Endothelial cell of umbilical vein (primary cell): ENCODE measurements around the gene PDE7B. TPM values are rescaled to one million over a fixed set of nuclear protein-coding genes. Genes with fewer than 3 reads are reported as not detected.

Source experiments
- BruUV-seq: library from RNA; stranded (reverse); fragments of 400-500 nt; replicated peaks from 2 replicates; lab custom pipeline; 2021; lab: Mats Ljungman, UMichigan
- CTCF ChIA-PET: fragments of 300-600, 350-600 bp; sonication (Branson Sonifier 250); formaldehyde crosslinking; loops from one replicate; lab custom pipeline; 2021; ENCODE audit warnings: antibody characterized with exemption, inconsistent platforms; lab: Charles Lee
- POLR2A ChIA-PET: fragments of 300-600, 350-600 bp; sonication (Branson Sonifier 250); formaldehyde crosslinking; loops from one replicate; lab custom pipeline; 2021; ENCODE audit warnings: antibody characterized with exemption, inconsistent platforms; lab: Charles Lee
- DNase-seq: peaks from one replicate; pipeline ENCODE4 v3.0.0-alpha.2; 2011; ENCODE audit warnings: low read depth, low spot score
- FAIRE-seq: peaks from 2 replicates; lab custom pipeline; 2011; peaks lifted over from hg19 to GRCh38; lab: Jason Lieb, UNC
- H2AFZ ChIP-seq: 2 replicates; pipeline ENCODE4 v1.6.0; 2012; ENCODE audit warnings: low read depth, low read length, control low read depth, inconsistent platforms
- H3K27ac ChIP-seq: 2 replicates; pipeline ENCODE4 v1.5.1; 2011; ENCODE audit warnings: low read depth, mild to moderate bottlenecking, control low read depth, low read length, moderate library complexity; ENCODE audit not compliant: insufficient read depth
- H3K27me3 ChIP-seq, 2 experiments: 2 replicates each; pipeline versions ENCODE4 v1.6.0 to v1.6.1; 2011; ENCODE audit warnings: low read length in 2 of 2, mixed read lengths in 1 of 2; ENCODE audit not compliant: control insufficient read depth in 2 of 2, insufficient read depth in 2 of 2
- H3K36me3 ChIP-seq, 2 experiments: 2 replicates in 1 of 2; 3 replicates in 1 of 2; pipeline ENCODE4 v1.5.1; 2011; ENCODE audit warnings: low read length in 2 of 2, mild to moderate bottlenecking in 1 of 2, moderate library complexity in 1 of 2; ENCODE audit not compliant: control insufficient read depth in 2 of 2, insufficient read depth in 2 of 2; ENCODE audit errors: extremely low read depth in 1 of 2
- H3K4me1 ChIP-seq: 3 replicates; pipeline ENCODE4 v1.5.1; 2011; ENCODE audit warnings: mild to moderate bottlenecking, low read length; ENCODE audit not compliant: control insufficient read depth, insufficient read depth; ENCODE audit errors: extremely low read depth
- H3K4me2 ChIP-seq: 2 replicates; pipeline ENCODE4 v1.6.1; 2011; ENCODE audit warnings: low read length, control low read depth, mixed read lengths; ENCODE audit not compliant: insufficient read depth
- H3K4me3 ChIP-seq, 3 experiments: fragments of 200-600 bp in 1 of 3; sonication (generic), shearing (Covaris generic) in 1 of 3; replicated peaks in 1 of 3; 2 replicates each; pipeline ENCODE4 v1.5.1; 2011 to 2016; ENCODE audit warnings: control low read depth in 3 of 3, low read length in 3 of 3, mild to moderate bottlenecking in 2 of 3, inconsistent platforms in 1 of 3, low read depth in 1 of 3, moderate library complexity in 1 of 3; ENCODE audit not compliant: insufficient read depth in 1 of 3
- H3K79me2 ChIP-seq: 2 replicates; pipeline ENCODE4 v1.6.0; 2012; ENCODE audit warnings: low read length, inconsistent platforms; ENCODE audit not compliant: control insufficient read depth, insufficient read depth
- H3K9ac ChIP-seq: replicated peaks from 2 replicates; pipeline ENCODE3; 2011; ENCODE audit warnings: low read length, control low read depth; ENCODE audit not compliant: insufficient read depth; ENCODE audit errors: extremely low read depth
- H3K9me1 ChIP-seq: replicated peaks from 3 replicates; pipeline ENCODE4 v1.6.0; 2011; ENCODE audit warnings: mild to moderate bottlenecking, low read length; ENCODE audit not compliant: control insufficient read depth, insufficient read depth; ENCODE audit errors: extremely low read depth
- H3K9me3 ChIP-seq: replicated peaks from 2 replicates; pipeline ENCODE4 v1.5.1; 2012; ENCODE audit warnings: low read length, inconsistent platforms; ENCODE audit not compliant: control insufficient read depth, insufficient read depth
- H4K20me1 ChIP-seq: replicated peaks from 2 replicates; pipeline ENCODE3; 2011; ENCODE audit warnings: mild to moderate bottlenecking, low read length; ENCODE audit not compliant: control insufficient read depth, insufficient read depth; ENCODE audit errors: extremely low read depth
- EZH2 ChIP-seq: IDR thresholded peaks from 2 replicates; pipeline ENCODE4 v1.6.1; 2012; ENCODE audit warnings: borderline replicate concordance, low read depth, mild to moderate bottlenecking, moderate library complexity, low read length, inconsistent platforms; ENCODE audit not compliant: severe bottlenecking
- GATA2 ChIP-seq: IDR thresholded peaks from 2 replicates; pipeline ENCODE4 v1.7.0; 2011; ENCODE audit warnings: low read depth, mild to moderate bottlenecking, moderate library complexity, mixed read lengths, low read length; ENCODE audit not compliant: insufficient read length, insufficient read depth
- MYC ChIP-seq: IDR thresholded peaks from one replicate; pipeline ENCODE4 v1.6.1; 2011; ENCODE audit warnings: mild to moderate bottlenecking, low read depth, low read length
- POLR2A ChIP-seq: IDR thresholded peaks from 2 replicates; pipeline ENCODE4 v1.6.1; 2012; ENCODE audit warnings: low read depth, mild to moderate bottlenecking, control low read depth, low read length
- dilution Hi-C: fragments of 300-500 bp; cut with MboI; formaldehyde crosslinking; loops from one replicate; pipeline ENCODE4 v1.15.0; 2019; ENCODE audit warnings: low sequenced_read_pairs; ENCODE audit not compliant: extremely low pct_ligation_motif_present
- intact Hi-C: fragments of 100-400 bp; cut with micrococcal nuclease; formaldehyde crosslinking; loops from one replicate; pipeline ENCODE4 v1.10.0; 2022
- polyA plus RNA-seq, 4 experiments: library from polyadenylated mRNA; depleted of rRNA in 3 of 4; stranded (reverse) in 3 of 4; unstranded in 1 of 4; fragments of >200 nt; gene quantifications; 2 replicates each; pipeline versions ENCODE4 v1.2.1 to v1.2.3, GENCODE V29; 2011 to 2012; ENCODE audit warnings: missing spikeins in 1 of 4
- total RNA-seq: library from RNA; stranded (reverse); gene quantifications from 2 replicates; pipeline ENCODE4 v1.2.3, GENCODE V29; 2021
- TF ChIP-seq, protein P1 (sequence below), 2 donors: IDR thresholded peaks; 1 replicate in 1 of 2; 2 replicates in 1 of 2; pipeline ENCODE4 v1.5.1; 2011; ENCODE audit warnings: low read length in 2 of 2, mild to moderate bottlenecking in 2 of 2, moderate library complexity in 2 of 2, control low read depth in 1 of 2, inconsistent platforms in 1 of 2, low read depth in 1 of 2; ENCODE audit not compliant: insufficient read depth in 1 of 2; ENCODE audit errors: extremely low read depth in 1 of 2
- TF ChIP-seq, protein P2 (sequence below): IDR thresholded peaks from 2 replicates; pipeline ENCODE4 v1.6.1; 2011; ENCODE audit not compliant: insufficient read depth, insufficient read length

Gene PDE7B
- total and polyA plus RNA-seq, 2 donors (not counting 3 experiments of a cell fraction or from before 2014, with no cell fraction given) = 20.6 to 25.1 TPM

DNA sequence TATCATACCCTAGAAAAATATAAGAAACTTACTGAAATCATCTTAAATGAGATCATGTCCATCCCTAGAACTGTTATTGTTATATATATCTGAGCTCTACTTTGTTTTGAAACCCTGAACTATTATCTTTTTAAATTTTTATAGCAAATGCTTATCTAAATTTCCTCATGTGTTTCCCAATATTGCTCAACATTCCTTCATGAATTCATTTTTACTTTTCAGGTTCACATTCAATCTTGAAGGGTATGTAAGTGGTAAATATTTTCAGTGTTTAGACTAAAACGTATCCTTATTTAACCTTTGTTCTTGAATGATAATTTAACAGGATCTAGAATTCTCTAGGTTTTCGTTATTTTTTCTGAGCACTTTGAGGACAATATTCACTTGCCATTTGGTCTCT, 23.9 kb downstream of the PDE7B start:
- ChIA-PET CTCF (interaction anchor here (1.5 to 1.9 kb wide), 3 partner anchors 8 to 339 kb away, joined by 3 to 5 read pairs (median 5); no protein-coding TSS in a partner anchor), POLR2A (no interaction called here)
- Histone ChIP-seq H3K9me1 (no peaks in the 10 kb centered on the region), H2AFZ (no peak overlapping the region), H3K9me3 (no peaks in the 10 kb centered on the region), H3K27me3 (no peaks in the 10 kb centered on the region), H3K4me1 (peaks cover 11% of the 10 kb centered on the region), H3K9ac (no peak overlapping the region), H3K79me2 (no peaks in the 10 kb centered on the region), H3K36me3 (no peaks in the 10 kb centered on the region), H3K27ac (no peak overlapping the region), H3K4me3 (no peak overlapping the region), H4K20me1 (no peaks in the 10 kb centered on the region), H3K4me2 (no peak overlapping the region)
- dilution Hi-C loops = no loop called here
- intact Hi-C loops = no loop called here
- TF ChIP-seq, protein P1, sequence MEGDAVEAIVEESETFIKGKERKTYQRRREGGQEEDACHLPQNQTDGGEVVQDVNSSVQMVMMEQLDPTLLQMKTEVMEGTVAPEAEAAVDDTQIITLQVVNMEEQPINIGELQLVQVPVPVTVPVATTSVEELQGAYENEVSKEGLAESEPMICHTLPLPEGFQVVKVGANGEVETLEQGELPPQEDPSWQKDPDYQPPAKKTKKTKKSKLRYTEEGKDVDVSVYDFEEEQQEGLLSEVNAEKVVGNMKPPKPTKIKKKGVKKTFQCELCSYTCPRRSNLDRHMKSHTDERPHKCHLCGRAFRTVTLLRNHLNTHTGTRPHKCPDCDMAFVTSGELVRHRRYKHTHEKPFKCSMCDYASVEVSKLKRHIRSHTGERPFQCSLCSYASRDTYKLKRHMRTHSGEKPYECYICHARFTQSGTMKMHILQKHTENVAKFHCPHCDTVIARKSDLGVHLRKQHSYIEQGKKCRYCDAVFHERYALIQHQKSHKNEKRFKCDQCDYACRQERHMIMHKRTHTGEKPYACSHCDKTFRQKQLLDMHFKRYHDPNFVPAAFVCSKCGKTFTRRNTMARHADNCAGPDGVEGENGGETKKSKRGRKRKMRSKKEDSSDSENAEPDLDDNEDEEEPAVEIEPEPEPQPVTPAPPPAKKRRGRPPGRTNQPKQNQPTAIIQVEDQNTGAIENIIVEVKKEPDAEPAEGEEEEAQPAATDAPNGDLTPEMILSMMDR (IDR thresholded peaks at IDR 0.05; ENCODE audit: extremely low read depth in 1 of 2, insufficient read depth in 1 of 2, low read depth in 1 of 2, low read length in 2 of 2) = no peak
- TF ChIP-seq, protein P2, sequence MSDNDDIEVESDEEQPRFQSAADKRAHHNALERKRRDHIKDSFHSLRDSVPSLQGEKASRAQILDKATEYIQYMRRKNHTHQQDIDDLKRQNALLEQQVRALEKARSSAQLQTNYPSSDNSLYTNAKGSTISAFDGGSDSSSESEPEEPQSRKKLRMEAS = no peak
- TF ChIP-seq GATA2 (no peak), POLR2A (no peak), EZH2 (no peak), MYC (no peak)
- BruUV-seq = no TSS peak
- DNase-seq = no peak
- FAIRE-seq = no peak
